Adrenal gland (tissue), 12 donors: Measurements from ENCODE around the gene PSMD2. TPM values are rescaled to one million over a fixed set of nuclear protein-coding genes. Genes with fewer than 3 reads are reported as not detected.

Experiments
- DNase-seq, 7 donors: peaks; one replicate each; pipeline ENCODE4 v3.0.0-alpha.2; 2019 to 2020
- H3K27ac ChIP-seq, 5 donors: fragments of 200-600 bp; sonication (generic) in 4 of 5; 1 replicate in 3 of 5; 2 replicates in 2 of 5; pipeline versions ENCODE4 v1.5.1 to v1.8.0; 2016 to 2020; ENCODE audit warnings: mild to moderate bottlenecking in 1 of 5
- H3K27me3 ChIP-seq: fragments of 200-600 bp; 2 replicates; pipeline ENCODE4 v1.8.0; 2021
- H3K36me3 ChIP-seq, 2 donors: fragments of 200-600 bp; replicated peaks in 1 of 2; 1 replicate in 1 of 2; 2 replicates in 1 of 2; pipeline versions ENCODE4 v1.5.1 to v1.8.0; 2018 to 2022
- H3K4me1 ChIP-seq, 2 donors: fragments of 200-600 bp; replicated peaks in 1 of 2; 1 replicate in 1 of 2; 2 replicates in 1 of 2; pipeline versions ENCODE4 v1.5.1 to v1.8.0; 2018 to 2021
- H3K4me3 ChIP-seq, 4 donors: fragments of 200-600 bp; sonication (generic) in 3 of 4; one replicate each; pipeline ENCODE4 v1.5.1; 2016 to 2018
- H3K9me3 ChIP-seq, 3 donors: fragments of 200-600 bp; sonication (generic) in 1 of 3; replicated peaks in 1 of 3; 1 replicate in 2 of 3; 2 replicates in 1 of 3; pipeline versions ENCODE4 v1.5.1 to v1.8.0; 2016 to 2021
- POLR2A ChIP-seq, 2 donors: fragments of 450-650 bp; IDR thresholded peaks; one replicate each; pipeline ENCODE4 v1.6.1; 2017; ENCODE audit warnings: antibody characterized with exemption in 2 of 2, mild to moderate bottlenecking in 2 of 2, moderate library complexity in 1 of 2
- WGBS, 4 donors: extraction: QIAGEN DNeasy Blood & Tissue Kit in 2 of 4; methylation state at CpG; one replicate each; pipeline versions ENCODE4 v1.1.5 to v1.1.7; 2013 to 2017; 5-methylcytosine and 5-hydroxymethylcytosine counted together
- intact Hi-C, 2 donors: fragments of 100-400 bp; cut with DNase I; formaldehyde crosslinking; loops; one replicate each; pipeline versions ENCODE4 v1.14.1 to v1.15.0; 2022 to 2023
- polyA plus RNA-seq, 3 donors: library from polyadenylated mRNA; stranded (reverse); fragments of 200-250 nt in 2 of 3; fragments of 350-450 nt in 1 of 3; fragmentation: Illumina TruSeq in 1 of 3; extraction: RNeasy Lipid Tissue Mini Kit (QIAGEN cat#74804) in 1 of 3; gene quantifications; one replicate each; pipeline ENCODE4 v1.2.3, GENCODE V29; 2013 to 2014
- total RNA-seq, 9 donors: library from RNA; depleted of rRNA in 4 of 9; stranded (reverse); fragments of >200 nt in 4 of 9; fragments of 120-200 nt in 1 of 9; fragmentation: NEBNext Ultra II Directional in 1 of 9; extraction: Animal tissue kit (Norgen Biotek cat#: 25700) in 1 of 9; gene quantifications; one replicate each; pipeline versions ENCODE4 v1.1.0 to v1.2.4, GENCODE V29; 2013 to 2023
- TF ChIP-seq, protein P1 (sequence below), 6 experiments: fragments of 450-650 bp in 4 of 6; fragments of 200-600 bp in 2 of 6; sonication (generic) in 1 of 6; IDR thresholded peaks; 1 replicate in 5 of 6; 2 replicates in 1 of 6; pipeline versions ENCODE4 v1.5.1 to v1.8.0; 2016 to 2021; ENCODE audit warnings: antibody characterized with exemption in 6 of 6, mild to moderate bottlenecking in 2 of 6, moderate library complexity in 1 of 6
- donor health status: healthy with polysubstance abuse.
- donor health status: Bipolar disorder and iron deficiency.
- donor health status: DM: yes; HTN: yes; CAD: no.
- donor health status: DM: no; HTN: no; CAD: no.
- donor health status: DM: no; HTN: no; CAD: no.
- donor health status: DM: yes; HTN: yes; CAD: no.

The PSMD2 gene
- total and polyA plus RNA-seq, 12 donors, result 65.1 to 412 (median 235) TPM

DNA sequence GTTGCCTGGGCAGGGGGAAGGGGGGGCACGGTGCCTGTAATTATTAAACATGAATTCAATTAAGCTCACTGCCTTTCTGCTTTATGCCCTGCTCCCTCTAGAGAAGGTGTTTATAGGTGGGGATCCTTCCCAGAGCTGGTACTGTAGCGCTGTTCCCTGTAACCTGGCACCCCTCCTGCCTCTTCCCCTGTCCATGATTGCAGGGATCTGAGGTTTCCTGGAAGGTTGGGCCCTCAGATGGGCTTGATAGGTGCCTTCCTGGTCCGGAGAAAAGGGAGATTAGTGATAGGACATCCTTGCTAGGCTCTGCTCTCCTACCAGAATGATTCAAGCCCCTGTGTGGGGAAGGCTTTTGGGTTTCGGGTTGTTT is 36.2 kb downstream of the PSMD2 start:
- Histone ChIP-seq H3K4me3 (peak overlapping the region in 1 of 4 donors; percentile 83), H3K27ac (peak overlapping the region; percentile 93 to 98 (median 94)), H3K4me1 (peaks cover 13 to 37% of the 10 kb centered on the region in 2 donors), H3K36me3 (peaks cover 0 to 51% of the 10 kb centered on the region in 2 donors), H3K27me3 (no peaks in the 10 kb centered on the region), H3K9me3 (no peaks in the 10 kb centered on the region)
- TF ChIP-seq, protein P1, sequence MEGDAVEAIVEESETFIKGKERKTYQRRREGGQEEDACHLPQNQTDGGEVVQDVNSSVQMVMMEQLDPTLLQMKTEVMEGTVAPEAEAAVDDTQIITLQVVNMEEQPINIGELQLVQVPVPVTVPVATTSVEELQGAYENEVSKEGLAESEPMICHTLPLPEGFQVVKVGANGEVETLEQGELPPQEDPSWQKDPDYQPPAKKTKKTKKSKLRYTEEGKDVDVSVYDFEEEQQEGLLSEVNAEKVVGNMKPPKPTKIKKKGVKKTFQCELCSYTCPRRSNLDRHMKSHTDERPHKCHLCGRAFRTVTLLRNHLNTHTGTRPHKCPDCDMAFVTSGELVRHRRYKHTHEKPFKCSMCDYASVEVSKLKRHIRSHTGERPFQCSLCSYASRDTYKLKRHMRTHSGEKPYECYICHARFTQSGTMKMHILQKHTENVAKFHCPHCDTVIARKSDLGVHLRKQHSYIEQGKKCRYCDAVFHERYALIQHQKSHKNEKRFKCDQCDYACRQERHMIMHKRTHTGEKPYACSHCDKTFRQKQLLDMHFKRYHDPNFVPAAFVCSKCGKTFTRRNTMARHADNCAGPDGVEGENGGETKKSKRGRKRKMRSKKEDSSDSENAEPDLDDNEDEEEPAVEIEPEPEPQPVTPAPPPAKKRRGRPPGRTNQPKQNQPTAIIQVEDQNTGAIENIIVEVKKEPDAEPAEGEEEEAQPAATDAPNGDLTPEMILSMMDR (IDR thresholded peaks at IDR 0.05), result no peak
- no peak for TF ChIP-seq POLR2A (IDR thresholded peaks at IDR 0.05)
- peak in 2 of 7 donors; percentile 33 to 46 for DNase-seq
- intact Hi-C loops, result no loop called here
- WGBS, 4 donors, result 47 to 51% (median 48%) methylated on average over 3 to 4 of the region's 4 CpGs

DNA sequence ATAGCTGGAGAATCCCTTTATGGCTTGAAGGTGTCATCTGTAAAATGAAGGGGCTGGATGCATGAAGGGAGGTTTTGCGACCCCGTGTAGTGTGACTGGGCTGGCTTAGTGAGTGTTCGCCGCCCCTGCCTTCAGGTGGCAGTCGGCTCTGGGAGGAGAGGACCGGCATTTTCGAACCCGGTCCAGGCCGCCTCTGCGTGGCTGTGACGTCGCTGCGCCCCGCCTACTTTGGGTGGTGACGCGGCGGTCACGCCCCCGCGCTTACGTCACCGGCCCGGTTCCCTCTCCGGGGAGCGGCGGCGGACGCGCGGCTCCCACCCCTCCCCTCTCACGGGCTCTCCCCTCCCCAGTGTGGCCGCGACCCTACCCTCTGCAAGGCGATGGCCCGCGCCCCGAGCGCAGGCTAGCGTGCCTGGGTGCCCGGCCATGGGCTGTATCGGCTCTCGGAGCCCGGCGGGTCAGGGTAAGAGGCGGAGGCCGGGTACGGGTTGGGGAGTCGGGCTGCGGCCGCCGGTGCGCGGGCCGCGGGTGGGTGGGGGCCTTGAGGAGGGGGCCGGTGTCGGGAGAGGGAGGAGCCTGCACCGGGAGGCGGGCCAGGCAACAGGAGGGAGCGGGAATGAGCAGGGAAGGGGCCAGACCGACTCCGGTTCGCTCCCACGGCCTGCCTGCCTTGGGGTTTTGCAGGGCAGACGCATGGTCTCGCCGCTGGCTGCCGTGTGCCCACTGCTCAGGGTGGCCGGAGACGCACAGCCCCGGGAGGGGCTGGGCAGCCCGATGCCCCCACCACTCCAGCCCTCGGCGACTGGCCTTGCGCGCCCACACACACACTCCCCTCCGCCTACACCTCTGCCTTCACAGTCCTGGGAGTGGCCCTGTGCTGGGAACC is 36.9 kb downstream of the PSMD2 start:
- peaks cover 0 to 44% of the 10 kb centered on the region in 2 donors for H3K36me3 ChIP-seq
- H3K4me1 ChIP-seq, result peaks cover 13 to 37% of the 10 kb centered on the region in 2 donors
- WGBS, 4 donors, result 0 to 5% (median 1%) methylated on average over 12 to 77 of the region's 77 CpGs
- peak; percentile 78 to 94 (median 89) for DNase-seq
- peak; percentile 60 to 66 for TF ChIP-seq POLR2A (IDR thresholded peaks at IDR 0.05)
- TF ChIP-seq, protein P1 (IDR thresholded peaks at IDR 0.05), result no peak
- intact Hi-C loops, result no loop called here
- no peaks in the 10 kb centered on the region for H3K9me3 ChIP-seq
- H3K27ac ChIP-seq, result peak overlapping the region; percentile 93 to 98 (median 94)
- H3K4me3 ChIP-seq, result peak overlapping the region in 3 of 4 donors; percentile 81 to 89 (median 83)
- H3K27me3 ChIP-seq, result no peaks in the 10 kb centered on the region

DNA sequence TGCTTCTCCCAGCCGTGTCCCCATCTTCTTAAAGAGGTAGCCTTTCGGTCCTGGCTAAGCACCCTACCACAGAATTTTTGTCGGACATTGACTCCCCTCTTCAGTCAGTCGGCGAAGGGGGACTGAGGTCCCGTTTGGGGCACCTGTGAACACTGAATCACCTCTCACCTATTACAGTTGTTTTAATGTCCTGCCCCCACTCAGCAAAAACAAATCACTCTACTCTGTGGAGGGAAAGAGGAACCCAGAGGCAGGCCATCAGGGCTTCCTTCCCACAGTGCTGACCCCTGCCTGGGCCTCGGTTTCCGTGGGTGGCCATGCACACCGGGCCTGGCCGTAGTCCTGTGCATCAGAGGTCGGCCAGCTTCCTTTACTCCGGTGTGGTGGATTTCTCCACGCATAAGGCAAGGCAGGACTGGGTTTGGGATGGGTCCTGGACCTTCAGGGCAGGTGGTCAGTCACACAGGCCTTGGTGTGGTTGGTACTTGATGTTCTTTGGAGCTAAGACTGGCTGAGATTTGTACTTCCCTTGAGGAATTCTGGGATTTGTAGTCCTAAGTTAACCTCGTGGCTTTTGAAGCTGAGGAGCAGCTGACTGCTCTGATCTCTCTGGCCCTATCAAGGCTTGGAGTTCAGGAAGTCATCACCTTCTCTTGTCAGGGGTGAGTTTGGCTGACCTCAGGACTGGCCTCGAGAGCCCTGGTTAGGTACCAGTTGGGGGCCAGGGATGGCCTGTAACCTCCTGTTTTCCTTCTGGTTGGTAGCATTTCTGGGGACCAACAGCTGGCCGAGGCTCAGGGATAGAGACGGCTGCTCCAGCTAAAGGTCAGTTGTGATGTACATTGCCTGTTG is 37.7 kb downstream of the PSMD2 start:
- peak in 1 of 2 donors; percentile 43 for TF ChIP-seq POLR2A (IDR thresholded peaks at IDR 0.05)
- TF ChIP-seq, protein P1 (IDR thresholded peaks at IDR 0.05), result no peak
- H3K27me3 ChIP-seq, result no peaks in the 10 kb centered on the region
- peak overlapping the region; percentile 93 to 98 (median 94) for H3K27ac ChIP-seq
- WGBS, 4 donors, result 8 to 16% (median 9%) methylated on average over 9 to 17 of the region's 17 CpGs
- intact Hi-C loops, result no loop called here
- peaks cover 0 to 41% of the 10 kb centered on the region in 2 donors for H3K36me3 ChIP-seq
- peaks cover 13 to 37% of the 10 kb centered on the region in 2 donors for H3K4me1 ChIP-seq
- DNase-seq, result peak in 4 of 7 donors; percentile 41 to 54 (median 50)
- peak overlapping the region in 3 of 4 donors; percentile 81 to 89 (median 83) for H3K4me3 ChIP-seq
- no peaks in the 10 kb centered on the region for H3K9me3 ChIP-seq

DNA sequence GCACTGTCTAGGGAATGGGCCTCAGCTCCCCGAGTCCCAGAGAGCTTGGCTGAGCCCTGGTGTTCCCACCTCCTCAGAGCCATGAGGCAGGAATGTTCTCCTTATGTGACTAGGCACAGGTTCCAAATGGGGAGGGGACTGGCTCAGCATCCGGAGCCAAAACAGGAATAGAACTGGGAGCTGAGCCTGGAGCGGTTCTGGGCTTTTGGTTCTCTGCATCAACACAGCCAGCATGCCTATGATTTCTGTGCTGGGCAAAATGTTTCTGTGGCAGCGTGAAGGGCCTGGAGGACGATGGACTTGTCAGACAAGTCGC is 38.3 kb downstream of the PSMD2 start, which contains the start of gene FAM131A:
Gene FAM131A (plus strand): TSS at position 202 of the 316 bp plus-strand sequence. CDS start 31 bp downstream, at position 233.
- 51 to 71% (median 58%) methylated on average over 3 to 6 of the region's 6 CpGs for WGBS, 4 donors
- Histone ChIP-seq H3K27me3 (no peaks in the 10 kb centered on the region), H3K4me3 (peak within 1 kb of the TSS in 2 of 4 donors; percentile 83 to 89), H3K27ac (peak within 1 kb of the TSS; percentile 93 to 98 (median 94)), H3K9me3 (no peaks in the 10 kb centered on the region), H3K36me3 (peaks cover 0 to 41% of the 10 kb centered on the region in 2 donors), H3K4me1 (peaks cover 13 to 37% of the 10 kb centered on the region in 2 donors)
- DNase-seq, result peak in 1 of 7 donors; percentile 77
- intact Hi-C loops, result no loop called here
- TF ChIP-seq POLR2A (IDR thresholded peaks at IDR 0.05), result no peak
- TF ChIP-seq, protein P1 (IDR thresholded peaks at IDR 0.05), result no peak
